HS-27A (cell line): ENCODE measurements around the gene KLK4.

Experiments
- DNase-seq: peaks from one replicate; pipeline ENCODE4 v3.0.0-alpha.2; 2012; ENCODE audit warnings: low read depth, missing footprints

KLK4 gene, protein sequence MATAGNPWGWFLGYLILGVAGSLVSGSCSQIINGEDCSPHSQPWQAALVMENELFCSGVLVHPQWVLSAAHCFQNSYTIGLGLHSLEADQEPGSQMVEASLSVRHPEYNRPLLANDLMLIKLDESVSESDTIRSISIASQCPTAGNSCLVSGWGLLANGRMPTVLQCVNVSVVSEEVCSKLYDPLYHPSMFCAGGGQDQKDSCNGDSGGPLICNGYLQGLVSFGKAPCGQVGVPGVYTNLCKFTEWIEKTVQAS

DNA sequence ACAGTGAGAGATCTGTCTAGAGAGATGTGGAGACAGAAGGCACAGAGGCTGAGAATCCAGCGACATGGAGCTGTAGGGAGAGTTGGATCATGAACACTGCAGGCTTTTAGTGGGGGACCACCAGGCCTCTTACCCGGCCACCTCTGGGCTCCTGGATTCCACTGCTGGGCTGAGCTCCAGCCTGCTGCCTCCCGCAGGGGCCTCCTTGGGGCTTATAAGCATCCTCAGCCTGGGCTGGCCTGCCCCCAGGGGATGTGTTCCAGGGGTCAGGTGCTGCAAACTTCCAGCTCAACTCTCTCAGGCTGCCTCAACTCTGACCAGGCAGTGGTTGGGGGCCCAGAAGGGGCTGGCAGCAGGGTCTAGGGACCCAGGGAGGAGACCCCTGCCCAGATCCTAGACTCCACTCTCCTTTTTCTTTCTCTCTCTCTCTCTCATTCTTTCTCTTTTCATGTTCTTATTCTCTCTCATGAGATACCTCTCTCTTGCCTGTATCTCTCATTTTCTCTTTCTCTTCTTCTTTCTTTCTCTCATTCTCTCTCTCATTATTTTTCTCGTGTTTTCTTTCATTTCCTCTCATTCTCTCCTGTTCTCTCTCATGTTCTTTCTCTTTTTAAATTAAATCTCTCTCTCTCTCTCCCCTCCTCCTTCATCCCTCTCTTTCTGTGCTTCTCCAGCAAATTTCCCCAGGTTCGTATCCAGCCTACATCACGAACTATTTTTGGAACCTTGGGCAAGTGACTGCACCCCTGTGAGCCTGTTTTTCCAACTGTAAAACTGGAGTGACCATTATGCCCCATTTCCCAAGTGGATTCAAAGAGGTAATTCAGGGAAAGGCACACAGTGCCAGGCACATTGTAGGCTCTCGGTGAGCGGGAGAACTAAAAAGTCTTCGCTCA, at the start of gene KLK4:
Gene KLK4 (minus strand): TSS at position 190 of the 896 bp plus-strand sequence. CDS start 657 bp downstream, outside the sequence.
- no peak for DNase-seq

DNA sequence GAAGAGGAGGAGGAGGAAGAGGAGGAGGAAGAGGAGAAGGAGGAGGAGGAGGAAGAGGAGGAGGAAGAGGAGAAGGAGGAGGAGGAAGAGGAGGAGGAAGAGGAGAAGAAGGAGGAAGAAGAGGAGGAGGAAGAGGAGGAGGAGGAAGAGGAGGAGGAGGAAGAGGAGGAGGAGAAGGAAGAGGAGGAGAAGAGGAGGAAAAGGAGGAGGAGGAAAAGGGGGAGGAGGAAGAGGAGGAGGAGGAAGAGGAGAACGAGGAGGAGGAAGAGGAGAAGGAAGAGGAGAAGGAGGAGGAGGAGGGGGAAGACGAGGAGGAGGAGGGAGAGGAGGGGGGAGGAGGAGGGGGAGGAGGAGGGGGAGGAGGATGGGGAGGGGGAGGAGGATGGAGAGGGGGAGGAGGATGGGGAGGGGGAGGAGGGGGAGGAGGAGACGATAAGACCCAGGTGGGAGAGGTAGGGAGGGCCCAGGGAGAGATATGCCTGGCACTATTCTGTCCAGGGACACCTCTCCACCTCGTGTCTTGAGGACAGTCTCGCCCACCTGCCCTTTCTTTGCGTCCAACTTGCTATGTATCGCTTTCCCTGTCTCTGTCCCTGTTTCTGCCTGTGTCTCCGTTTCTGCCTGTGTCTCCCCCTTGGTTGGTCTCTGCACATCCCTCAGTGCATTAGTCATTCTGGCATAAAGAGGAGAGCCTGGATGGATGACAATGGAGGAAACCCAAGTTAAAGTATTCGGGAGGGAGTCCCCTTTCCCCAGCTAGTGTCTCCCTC, 48.7 kb upstream of the KLK4 start:
- DNase-seq, result no peak

DNA sequence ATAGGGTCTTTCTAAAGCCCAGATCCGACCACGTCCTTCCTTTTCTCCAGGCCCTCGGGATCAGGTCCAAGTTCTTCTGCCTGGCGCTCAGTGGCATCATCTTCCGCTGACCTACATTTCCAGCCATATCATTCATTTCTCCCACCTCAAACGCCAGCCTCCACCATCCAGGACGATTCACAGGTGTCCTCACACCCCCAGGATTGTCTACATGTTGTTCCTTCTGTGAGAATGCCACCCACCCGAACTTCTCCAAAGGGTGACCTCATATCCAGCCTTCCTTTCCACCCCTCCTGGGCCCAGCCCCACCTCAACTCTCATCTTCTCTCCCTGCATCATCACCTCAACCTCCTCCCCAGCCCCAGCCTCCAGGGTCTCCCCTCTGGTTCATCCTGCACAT, 46.4 kb upstream of the KLK4 start:
- DNase-seq, result no peak

DNA sequence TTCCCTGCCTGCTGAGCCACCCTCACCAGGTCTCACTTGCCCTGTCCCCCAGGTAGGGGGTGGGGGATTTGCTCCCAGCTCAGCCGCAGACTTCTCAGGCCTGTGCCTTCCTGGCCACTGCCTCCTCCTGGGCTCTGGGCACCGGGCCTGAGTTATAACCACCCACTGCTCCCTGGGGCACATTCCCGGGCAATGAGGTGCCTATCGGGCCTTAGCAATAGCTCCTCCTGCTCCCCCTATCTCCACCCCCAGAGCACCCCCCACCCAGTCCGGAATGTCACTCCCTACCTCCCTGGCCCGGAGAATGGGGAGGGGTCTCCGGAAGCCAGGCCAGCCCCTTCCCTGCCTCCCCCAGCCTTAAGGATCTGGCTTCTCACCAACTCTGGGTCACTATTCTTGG, 41.7 kb upstream of the KLK4 start, which contains the start of gene KLK5:
Gene KLK5 (minus strand): TSS at position 129 of the 400 bp plus-strand sequence. CDS start 381 bp downstream, outside the sequence.
- DNase-seq, result no peak

DNA sequence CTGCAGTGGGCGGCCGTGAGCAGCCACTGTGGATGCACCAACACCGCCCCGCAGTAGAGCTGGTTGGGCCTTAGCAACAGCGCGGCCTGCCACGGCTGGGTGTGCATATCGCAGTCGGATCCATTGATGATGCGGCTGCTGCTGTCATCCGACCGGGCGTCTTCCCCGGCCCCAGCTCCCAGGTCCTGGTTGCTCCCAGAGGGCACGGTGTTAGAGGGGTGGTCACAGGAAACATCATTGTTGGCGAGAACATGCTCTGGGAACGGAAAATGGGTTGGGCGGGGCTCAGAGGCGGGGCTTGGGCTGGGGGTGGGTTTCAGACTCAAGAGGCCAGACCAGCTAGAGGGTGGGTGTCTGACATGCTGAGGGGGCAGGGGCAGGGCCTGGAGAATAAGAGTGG, 38.7 kb upstream of the KLK4 start:
- DNase-seq, result no peak

DNA sequence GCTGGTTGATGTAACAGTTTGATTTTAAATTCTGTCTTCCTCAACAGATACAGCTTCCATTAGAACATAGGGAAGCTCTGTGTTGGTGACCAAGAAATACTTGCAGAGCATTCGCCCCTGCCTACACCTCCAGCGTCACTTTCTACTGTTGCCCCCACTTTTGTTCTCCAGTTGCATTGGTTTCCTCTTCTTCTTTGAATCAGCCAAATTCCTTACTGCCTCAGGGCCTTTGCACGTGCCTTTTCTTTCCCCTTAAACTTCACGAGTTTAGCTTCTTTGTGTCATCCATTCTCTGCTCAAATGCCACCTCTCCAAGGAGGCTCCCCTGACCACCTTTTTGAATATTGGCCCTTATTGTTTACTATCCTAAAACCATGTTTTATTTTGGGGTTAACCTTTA, 35.9 kb upstream of the KLK4 start:
- no peak for DNase-seq

DNA sequence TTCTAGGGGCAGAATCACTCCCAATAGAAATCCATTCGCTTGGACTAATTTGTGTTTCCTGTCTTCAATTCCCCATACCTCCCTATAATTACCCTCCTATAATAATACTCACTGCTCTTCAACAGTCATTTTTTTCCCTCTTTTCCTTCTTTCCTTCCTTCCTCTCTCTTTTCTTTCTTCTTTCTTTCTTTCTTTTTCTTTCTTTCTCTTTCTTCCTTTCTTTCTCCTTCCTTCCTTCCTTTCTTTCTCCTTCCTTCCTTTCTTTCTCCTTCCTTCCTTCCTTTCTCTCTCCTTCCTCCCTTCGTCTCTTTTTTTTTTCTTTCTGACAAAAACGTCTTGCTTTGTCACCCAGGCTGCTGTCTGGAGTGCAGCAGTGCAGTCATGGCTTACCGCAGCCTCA, 33.6 kb upstream of the KLK4 start:
- no peak for DNase-seq

DNA sequence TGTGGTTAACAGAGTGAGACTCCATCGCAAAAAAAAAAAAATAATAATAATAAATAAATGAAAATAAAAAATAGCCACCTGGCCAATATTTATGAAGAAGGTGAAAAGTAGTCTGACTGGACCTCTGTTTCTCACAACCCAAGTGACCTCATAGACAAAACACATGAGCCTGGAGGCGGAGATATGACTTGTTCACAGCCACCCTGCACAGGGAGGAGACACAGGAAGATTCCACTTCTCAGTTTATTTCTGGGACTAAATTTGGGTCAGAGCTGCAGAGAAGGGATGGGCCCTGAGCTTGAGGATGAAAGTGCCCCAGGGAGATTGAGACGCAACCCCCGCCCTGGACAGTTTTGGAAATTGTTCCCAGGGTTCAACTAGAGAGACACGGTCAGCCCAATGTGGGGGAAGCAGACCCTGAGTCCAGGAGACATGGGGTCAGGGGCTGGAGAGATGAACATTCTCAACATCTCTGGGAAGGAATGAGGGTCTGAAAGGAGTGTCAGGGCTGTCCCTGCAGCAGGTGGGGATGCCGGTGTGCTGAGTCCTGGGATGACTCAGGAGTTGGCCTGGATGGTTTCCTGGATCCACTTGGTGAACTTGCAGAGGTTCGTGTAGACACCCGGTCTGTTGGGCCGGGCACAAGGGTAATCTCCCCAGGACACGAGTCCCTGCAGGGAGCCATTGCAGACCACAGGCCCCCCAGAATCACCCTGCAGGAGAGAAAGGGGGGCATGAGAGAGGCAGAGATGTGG, 32.1 kb upstream of the KLK4 start:
- no peak for DNase-seq

DNA sequence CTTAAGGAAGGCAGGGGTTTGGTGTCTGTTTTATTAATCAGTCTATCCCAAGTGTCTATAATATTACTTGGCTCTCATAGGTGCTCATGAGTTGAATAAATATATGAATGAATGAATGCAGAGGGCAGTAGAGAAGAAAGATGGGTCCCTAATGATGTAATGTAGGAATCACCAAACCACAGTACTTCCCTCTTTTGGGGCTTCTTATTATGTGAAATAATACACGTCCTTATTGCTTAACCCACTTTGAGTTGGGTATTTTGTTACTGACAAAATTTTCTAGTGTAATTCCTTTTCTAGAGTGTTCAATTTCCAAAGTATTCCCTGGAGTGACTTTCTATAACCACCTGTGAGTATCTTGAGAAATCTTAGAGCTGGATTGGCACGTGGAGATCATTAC, 28.4 kb upstream of the KLK4 start:
- DNase-seq, result no peak

DNA sequence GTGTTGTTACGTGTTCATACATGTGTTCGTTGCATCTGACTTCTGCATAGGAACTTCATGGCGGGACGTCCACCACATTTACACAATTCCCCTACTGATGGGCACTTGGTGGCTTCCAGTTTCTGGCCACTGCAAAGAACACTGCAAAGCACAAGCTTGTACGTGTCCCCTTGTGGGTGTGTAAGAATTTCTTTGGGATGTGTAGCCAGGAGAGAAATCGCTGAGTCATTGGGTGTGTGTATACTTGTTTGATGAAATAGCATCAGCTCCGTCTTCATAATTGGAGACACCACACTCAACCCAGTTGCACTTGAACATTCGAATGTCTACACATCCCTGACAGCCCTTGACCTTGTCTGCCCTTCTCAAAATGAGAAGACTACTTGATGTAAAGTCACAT, 22.4 kb upstream of the KLK4 start:
- DNase-seq, result no peak

DNA sequence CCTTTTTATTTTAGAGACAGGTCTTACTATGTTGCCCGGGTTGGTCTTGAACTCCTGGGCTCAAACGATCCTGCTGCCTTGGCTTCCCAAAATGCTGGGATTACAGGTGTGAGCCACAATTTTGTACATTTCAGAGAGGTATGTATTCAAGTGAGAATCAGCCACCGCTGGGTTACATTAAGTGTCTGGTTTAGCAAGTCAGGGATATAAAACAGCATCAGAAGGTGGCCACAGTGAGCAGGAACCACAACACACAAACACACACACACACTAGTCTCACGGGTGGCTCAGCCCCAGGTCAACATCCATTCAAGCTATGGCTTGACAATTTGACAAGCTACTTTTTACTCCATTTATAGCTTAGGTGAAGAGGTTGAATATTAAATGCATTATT, 21.5 kb upstream of the KLK4 start:
- no peak for DNase-seq

DNA sequence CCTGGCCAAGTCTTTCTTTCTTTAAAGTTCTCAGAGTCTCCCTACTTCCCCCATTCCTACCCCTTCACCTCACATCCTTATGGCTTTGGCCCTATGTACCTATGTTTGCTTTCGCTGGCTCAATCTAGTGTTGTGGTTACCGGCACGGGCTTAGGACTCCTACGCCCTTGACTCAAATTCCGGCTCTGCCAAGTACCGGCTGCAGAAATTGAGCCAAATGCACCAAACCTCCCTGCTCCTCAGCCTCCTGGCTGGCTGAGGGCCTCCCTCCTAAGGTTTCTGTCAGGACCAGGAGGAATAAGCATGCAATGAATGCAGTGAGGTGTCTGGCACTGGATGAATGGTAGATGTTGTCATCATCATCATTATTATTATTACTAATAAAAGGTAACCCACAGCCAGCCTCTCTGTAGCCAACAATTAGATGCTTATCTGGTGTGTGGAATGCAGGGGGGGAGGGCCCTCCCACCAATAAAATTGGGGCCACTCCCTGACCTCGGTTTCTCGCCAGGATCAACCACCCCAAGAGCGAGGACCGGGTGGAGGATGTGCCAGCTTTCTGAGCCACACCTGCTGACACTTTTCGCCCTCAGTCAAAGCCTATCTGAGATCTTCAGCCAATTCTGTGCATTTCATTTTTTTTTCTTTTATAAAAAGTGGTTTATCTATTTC, 21.0 kb upstream of the KLK4 start:
- no peak for DNase-seq

DNA sequence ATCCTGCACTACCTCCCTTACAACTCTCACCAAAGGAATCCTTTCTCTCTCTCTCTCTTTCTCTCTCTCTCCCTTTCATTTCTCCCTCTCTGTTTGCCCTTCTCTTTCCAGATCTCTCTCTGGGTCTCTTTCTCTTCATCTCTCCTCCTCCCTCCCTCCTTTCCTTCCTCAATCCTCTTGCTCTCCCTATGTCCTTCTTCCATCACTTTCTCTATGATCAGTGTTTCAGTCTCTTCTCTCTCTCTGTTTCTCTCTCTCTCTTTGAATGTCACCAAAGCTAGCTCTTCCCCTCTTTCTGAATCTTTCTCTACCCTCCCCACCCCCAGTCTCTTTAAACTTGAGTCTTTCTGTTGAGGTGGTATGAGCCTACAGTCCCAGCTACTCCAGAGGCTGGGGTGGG, 19.8 kb upstream of the KLK4 start:
- DNase-seq, result no peak

DNA sequence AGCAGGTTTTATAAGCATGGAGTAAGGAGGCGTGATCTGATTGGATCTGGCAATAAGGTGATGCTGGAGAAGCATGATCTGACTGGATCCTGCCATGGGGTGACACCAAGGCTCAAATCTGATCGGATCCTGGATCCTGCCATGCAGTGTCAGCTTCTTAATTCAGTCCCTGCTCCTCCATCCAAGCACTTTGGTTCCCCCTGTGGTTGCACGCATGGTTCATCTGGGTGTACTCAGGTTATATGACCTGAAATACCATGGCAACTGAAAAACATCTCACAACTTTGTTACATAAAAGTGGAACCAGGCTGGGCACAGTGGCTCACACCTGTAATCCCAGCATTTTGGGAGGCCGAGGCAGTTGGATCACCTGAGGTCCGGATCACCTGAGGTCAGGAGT, 17.6 kb upstream of the KLK4 start:
- no peak for DNase-seq

DNA sequence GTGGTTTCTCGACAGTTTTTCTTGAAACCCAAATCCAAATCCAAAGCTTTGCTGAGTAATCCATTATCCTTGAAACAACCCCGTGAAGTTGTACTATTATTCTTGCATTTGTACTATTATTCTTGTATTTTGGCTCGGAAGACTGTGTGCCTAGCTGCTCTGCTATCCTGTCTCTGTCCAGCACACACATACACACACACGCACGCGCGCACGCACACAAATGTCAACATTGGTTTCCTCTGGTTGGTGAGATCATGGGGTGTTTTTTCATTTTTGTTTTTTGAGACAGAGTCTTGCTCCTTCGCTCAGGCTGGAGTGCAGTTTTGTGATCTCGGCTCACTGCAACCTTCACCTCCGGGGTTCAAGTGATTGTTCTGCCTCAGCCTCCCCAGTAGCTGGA, 14.9 kb upstream of the KLK4 start:
- DNase-seq, result no peak

DNA sequence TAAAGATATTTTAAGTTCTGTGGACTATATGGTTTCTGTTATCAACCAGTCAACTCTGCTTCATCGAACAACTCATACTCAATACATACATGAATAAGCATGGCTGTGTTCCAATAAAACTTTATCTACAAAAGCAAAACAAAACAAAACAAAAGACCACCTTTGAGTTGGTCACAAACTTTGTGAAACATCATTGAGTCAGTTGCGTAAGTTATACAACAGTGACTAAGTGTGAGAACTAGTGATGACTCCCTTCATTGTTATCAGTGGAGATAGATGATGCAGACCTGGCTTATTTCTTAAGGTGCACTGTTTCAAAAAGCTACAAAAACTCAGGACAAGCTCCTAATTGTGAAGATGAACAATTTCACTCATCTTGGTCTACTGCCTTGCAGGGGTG, 14.5 kb upstream of the KLK4 start:
- no peak for DNase-seq

DNA sequence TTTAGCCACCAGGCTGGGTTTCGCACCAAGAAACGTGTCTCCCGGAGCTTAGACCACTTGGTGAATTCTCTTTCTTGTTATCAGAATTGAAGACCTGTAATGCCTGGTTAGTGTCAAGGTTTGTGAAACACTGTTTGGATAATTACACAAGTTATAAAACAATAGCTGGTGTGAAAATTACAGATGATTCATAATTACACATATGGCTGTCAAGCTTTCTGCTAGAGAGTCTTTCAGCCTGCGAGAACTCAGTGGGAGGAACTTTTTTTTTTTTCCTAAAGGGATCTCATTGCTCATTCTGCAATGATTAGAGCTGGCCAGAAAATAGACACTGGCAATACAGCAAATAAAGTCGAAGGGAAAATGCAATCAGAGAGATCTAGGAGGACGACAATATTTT, 13.4 kb upstream of the KLK4 start:
- DNase-seq, result no peak

DNA sequence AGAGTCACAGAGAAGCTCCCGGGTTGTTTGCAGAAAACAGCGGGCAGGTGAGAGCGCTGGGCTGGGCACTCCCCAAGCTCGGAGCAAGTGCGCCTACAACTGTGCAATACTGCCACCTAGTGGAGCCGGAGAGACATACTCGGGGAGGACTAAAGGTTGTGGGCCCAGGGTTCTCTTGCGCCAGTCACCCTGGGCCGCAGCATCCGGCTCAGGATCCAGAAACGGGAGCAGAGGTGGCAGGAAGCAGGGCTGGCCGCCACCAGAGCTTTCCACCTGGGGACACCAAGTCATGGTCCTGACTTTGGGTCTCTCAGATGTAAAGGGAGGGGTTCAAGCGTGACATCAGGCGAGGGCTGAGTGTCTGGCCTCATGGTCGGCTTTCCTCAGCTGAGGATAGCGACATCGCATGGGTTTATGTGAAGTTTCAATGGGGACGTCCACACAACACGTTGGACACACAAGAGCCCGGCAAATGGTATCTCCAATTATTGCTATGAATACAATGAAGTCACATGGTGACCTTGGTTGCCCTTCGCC, 11.2 kb upstream of the KLK4 start:
- DNase-seq, result peak; percentile 45

DNA sequence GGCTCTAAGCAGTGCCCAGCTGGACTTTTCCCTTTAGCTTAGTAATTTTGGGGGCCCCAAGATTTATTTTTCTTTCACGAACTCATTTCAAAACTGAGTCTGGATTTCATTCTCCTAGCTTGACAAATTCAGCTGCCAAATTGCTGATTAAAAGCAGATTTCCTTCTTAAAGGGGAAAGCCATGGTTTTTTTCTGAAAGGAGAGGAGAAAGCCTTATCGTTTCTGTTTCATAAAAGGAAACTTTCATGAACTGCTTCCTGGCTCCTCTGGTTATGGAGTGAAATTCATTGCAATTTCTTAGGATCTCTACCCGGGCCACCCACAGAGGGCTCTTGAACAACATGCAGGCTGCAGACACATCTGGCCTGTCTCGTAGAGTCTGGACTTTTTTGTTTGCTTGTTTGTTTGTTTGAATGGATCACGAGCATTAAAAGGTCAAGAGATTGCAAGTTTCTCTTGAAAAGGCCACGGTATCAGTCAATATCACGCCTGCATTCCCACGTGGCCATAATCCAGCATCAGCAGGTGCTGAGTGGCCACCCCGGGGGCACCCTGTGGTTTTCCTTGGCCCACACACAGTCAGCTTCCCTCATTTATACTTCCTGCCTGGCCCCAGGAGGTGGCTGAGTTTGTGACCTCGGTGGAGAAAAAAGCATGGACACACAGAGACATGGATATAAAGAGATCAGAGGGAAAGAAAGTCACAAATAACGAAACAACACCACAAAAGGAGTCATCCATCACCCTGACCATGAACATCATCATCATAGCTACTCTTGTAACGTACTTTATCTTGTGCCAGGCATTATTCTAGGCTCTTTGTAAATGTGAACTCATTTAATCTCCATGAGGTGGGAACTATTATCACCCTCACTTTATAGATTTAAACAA, 10.5 kb upstream of the KLK4 start:
- DNase-seq, result no peak

DNA sequence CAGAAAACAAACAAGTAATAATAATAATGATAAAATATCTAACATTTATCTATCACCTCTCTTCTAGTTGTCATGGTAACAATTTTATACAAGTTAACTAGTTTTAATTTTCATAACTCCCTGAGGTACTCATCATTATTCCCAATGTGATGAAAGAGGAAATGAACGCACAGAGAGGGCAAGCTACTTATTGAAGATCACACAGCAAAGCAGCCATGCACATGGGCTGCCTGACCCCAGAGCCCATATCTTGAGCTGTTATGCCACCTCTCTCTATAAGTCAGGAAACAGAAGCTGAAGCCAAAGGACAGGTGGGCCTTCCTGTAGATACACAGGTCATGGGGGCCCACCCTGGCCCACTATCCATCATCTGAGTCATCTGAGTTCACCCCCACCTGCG, 4.9 kb upstream of the KLK4 start:
- DNase-seq, result no peak
